Activated CD8-positive, alpha-beta memory T cell treated with anti-CD3 and anti-CD28 coated beads, Interleukin-2, amount 50 U/mL, for 24 hours (primary cell): ENCODE results near the gene SLC30A10.
"Not testable (repeated sequence)": the region's sequence is repeated elsewhere in the genome, so short reads cannot be mapped to it uniquely, and the experiment has no call there.

ENCODE experiments used
- DNase-seq: peaks from one replicate; pipeline ENCODE4 v3.0.0-alpha.2; 2020; ENCODE audit errors: extremely low read depth

SLC30A10 gene

DNA sequence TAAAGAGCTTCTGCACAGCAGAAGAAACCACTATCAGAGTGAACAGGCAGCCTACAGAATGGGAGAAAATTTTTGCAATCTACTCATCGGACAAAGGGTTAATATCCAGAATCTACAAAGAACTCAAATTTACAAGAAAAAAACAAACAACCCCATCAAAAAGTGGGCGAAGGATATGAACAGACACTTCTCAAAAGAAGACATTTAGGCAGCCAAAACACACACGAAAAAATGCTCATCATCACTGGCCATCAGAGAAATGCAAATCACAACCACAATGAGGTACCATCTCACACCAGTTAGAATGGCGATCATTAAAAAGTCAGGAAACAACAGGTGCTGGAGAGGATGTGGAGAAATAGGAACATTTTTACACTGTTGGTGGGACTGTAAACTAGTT is 36.5 kb downstream of the SLC30A10 start:
- not testable (repeated sequence) for DNase-seq

DNA sequence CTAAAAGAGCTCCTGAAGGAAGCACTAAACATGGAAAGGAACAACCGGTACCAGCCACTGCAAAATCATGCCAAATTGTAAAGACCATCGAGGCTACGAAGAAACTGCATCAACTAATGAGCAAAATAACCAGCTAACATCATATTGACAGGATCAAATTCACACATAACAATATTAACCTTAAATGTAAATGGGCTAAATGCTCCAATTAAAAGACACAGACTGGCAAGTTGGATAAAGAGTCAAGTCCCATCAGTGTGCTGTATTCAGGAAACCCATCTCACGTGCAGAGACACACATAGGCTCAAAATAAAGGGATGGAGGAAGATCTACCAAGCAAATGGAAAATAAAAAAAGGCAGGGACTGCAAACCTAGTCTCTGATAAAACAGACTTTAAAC is 39.7 kb downstream of the SLC30A10 start:
- DNase-seq, result not testable (repeated sequence)

DNA sequence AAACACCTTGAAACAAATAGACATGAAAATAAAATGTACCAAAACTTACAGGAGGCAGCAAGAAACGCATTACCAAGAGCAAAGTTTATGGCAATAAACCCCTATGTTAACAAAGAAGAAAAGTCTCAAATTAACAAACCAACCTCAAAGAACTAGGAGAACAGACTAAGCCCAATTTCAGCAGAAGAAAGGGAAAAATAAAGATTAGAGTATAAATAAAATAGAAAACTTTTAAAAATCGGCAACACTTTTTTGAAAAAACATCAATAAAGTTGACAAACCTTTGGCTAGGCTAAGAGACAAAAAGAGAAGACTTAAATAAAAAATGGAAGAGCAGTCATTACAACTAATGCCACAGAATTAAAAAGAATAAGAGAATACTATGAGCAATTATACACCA is 42.7 kb downstream of the SLC30A10 start:
- DNase-seq, result no peak

DNA sequence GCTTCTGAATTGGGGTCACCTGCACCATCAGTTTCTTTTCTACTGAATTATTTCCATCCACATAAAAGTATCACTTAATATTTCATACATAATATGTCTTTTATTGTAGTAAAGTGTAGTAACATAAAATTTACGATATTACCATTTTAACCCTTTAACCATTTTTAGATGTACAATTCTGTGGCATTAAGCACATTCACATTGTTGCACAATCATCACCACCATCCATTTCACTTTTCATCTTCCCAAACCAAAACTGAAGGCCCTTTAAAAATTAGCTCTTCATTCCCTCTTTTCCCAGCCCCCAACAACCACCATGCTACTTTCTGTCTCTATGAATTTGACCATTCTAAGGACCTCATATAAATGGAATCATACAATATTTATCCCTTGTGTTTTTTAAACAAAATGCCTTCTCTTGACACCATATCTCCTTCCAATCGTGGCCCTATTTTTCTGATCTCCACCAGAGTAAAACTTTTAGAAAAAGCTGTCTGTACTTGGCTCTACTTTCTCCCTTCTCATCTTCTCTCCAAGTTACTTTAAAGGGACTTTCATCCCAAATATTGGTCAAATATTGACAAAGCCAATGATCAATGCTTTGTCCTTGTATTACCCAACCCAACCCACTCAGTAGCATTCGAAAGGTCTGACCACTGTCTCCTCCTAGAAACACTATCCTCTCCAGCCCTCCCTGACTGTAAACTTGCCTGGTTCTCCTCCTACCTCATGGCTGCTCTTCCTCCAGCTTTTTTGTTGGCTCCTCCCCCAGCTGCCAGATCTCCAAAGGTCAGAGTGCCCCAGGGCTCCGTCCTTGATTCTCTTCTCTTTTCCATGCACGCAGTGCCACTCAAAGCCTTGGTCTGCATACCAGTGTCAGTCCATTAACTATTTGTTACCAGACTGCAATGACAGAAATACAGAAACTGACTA is 44.7 kb downstream of the SLC30A10 start:
- DNase-seq, result no peak

DNA sequence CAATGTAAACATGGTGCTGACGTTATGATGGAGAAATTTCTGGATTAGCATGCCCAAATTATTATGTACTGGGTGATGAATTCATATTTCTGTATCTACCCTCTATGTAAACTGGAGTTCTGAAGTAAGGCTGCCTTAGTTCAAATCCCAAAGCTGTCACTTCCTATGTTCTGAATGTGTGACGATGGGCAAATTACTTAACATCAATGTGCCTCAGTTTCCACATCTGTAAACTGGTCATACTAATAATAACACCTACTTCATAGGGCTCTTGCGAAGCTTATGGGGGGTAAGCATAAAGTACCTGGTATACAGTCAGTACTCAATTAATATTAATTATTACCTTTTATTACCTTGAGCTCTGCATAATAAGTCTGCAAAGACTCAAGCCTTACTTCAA is 45.6 kb downstream of the SLC30A10 start:
- DNase-seq, result no peak

DNA sequence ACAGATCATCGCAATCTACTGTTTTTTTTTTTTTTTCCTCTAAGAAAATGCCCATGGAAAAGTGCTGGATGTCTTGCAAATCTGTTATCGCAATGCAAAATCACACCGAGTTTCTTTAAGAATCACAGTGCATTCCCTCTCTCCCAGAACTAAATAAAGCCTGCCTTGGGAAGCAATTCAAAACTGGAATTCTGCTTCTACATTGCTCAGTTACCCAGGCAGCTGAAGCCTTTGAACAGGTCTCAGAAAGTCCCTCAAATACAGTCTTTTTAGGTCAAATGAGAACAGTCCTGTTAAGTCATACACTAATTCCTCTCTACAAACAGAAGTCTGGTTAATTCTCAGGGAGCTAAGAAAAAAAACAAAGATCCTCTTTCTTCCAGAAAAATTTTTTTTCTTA is 46.3 kb downstream of the SLC30A10 start:
- DNase-seq, result no peak

DNA sequence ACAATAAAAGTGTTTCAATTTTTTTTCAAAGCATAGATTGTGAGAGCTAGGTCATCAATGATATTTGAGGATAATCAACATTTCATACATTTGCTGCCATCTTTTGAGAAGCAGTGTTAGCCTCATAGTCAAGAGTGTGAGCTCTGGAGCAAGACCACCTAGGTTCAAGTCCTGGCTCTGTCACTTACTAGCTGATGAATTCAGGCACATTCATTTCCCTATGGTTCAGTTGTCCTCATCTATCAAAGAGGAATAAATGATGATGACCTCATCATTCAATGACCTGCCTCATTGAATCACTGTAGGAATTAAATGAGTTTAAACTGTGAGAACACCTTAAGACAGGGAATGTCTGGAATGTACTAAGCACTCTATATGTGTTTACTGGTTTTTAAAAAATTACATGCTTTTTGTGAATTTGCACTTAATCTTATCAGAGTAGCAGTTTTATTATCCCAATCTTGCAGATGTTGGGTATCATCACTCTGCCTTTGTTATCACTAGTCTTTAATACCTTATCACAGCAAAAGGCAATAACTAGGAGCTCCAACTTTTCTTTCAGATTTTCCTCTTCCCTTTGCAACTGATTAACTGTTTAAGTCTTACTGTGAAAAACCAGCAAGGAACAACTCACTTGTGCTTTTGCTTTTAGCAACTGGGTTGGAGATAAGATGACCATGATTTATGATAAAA is 47.4 kb downstream of the SLC30A10 start:
- DNase-seq, result no peak

DNA sequence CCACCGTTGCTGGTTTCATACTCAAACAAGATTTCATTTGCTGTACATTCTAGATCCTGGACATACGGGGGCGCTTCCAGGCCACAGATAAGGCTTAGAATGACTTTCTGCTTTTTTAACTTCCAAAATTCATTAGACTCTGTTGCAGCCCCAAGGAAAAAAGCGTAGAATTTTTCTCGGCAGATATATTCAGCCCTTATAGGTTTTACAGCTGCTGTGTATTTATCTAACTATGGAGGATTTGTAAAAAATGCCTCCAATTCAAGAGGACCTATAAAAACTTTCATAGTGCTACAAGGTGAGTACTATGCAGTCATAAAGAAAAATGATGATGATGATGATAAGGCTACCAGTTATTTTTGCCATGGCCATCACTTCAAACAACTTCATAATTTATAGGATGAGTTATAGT is 51.6 kb downstream of the SLC30A10 start:
- DNase-seq, result no peak

DNA sequence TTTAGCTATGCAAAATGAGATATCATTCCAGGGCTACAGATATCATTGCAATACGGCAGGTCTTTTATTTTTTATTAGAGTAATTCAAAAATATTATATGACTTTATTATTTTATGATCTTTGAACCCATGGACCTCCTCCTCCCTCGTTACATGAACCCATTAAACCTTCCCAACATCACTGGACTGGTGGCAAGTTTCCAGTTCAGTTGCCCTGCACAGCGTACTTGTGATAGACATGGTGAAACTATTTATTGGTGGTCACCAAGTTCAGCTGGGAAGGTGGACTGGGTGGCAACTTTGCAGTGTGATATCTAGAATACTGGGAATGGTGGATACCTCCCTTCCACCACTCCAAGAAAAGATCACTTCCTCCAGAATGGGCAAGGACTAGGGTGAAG is 52.5 kb downstream of the SLC30A10 start:
- no peak for DNase-seq

DNA sequence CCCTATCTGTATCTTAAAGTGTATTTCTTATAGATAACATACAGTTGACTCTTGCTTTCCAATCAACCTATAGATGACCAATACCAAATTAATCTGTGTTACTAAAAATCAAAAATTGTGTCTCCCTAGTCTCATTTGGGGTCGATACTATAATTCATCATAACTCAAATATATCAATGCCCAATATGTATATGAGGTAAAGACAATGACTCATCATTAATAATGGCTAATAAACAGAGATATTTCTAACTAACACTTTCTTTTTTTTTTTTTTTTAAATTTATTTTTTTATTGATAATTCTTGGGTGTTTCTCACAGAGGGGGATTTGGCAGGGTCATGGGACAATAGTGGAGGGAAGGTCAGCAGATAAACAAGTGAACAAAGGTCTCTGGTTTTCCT is 55.8 kb downstream of the SLC30A10 start:
- DNase-seq, result not testable (repeated sequence)

DNA sequence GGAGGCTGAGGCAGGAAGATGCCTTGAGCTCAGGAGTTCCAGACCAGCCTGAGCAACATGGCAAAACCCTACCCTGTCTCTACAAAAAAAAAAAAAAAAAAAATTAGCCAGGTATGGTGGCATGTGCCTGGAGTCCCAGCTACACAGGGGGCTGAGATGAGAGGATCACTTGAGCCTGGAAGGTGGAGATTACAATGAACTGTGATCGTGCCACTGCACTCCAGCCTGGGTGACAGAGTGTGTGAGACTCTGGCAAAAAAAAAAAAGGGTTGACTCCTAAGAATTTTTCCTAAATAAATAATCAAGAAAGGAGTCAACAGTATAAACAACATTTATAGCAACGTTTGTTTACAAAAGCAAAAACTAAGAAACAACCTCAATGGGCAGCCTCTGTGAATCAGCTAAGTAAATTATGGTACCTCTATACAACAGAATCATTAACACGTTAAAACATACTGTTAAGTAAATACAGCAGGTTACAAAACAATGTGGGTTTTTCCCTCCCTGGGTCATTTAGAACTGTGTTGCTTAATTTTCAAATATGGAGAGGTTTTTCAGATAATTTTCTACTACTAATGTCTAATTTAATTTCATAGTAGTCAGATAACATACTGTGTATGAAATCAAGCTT is 56.8 kb downstream of the SLC30A10 start:
- DNase-seq, result no peak

DNA sequence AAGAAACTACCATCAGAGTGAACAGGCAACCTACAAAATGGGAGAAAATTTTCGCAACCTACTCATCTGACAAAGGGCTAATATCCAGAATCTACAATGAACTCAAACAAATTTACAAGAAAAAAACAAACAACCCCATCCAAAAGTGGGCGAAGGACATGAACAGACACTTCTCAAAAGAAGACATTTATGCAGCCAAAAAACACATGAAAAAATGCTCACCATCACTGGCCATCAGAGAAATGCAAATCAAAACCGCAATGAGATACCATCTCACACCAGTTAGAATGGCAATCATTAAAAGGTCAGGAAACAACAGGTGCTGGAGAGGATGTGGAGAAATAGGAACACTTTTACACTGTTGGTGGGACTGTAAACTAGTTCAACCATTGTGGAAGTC is 59.7 kb downstream of the SLC30A10 start:
- DNase-seq, result not testable (repeated sequence)
